GM23338 (cell line): Measurements from ENCODE around the gene TRPC4AP.

Experiments used
- EZH2 ChIP-seq: fragments of 200-600 bp; sonication (generic); IDR thresholded peaks from one replicate; pipeline ENCODE4 v1.8.0; 2017; ENCODE audit warnings: antibody characterized with exemption, mild to moderate bottlenecking, low read depth; ENCODE audit not compliant: unreplicated experiment
- ZNF331 ChIP-seq: fragments of 250-450 bp; sonication (Bioruptor Pico); IDR thresholded peaks from 2 replicates; pipeline ENCODE4 v1.5.0; 2020; ENCODE audit warnings: low read depth, mild to moderate bottlenecking, moderate library complexity
- TF ChIP-seq, protein P1 (sequence below), 2 experiments: fragments of 200-600 bp in 1 of 2; sonication (generic) in 1 of 2; conservative IDR thresholded peaks; 2 replicates each; pipeline versions ENCODE4 v1.5.1 to v1.6.1; 2016 to 2017; ENCODE audit warnings: antibody characterized with exemption in 2 of 2, low read depth in 2 of 2, mild to moderate bottlenecking in 2 of 2, moderate library complexity in 1 of 2

DNA sequence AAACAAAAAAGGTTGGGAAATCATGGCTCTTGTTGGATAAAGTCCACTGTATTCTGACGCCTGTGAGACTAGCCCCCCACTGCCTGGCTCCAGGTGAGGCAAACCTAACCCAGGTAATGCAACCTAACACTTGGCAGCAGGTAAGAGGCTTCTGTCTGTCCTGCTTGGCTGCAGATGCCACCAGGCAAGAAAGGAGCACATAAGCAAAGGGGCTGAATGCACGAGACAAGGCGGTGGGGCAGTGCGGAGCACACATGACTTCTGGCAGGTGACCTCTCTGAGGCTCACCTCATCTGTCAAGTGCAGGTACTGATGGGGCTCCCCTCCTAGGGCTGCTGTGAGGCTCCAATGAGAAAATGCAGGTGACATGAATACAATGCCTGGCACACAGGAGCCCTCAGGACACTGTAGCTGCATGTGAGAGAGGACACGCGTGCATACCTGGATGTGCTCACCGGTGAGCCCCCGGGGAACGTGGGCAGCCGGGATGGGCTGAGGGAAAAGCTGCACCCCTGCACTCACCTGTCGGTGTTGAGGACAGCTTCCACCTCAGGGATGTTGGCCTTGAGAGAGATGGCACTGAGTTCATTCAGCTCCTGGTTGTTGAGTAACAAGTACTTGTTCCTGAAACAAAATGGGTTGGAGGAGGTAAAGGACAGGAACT, 82.8 kb downstream of the TRPC4AP start:
- TF ChIP-seq ZNF331 (CRISPR knock-in tag) (no peak), EZH2 (no peak)
- TF ChIP-seq, protein P1, sequence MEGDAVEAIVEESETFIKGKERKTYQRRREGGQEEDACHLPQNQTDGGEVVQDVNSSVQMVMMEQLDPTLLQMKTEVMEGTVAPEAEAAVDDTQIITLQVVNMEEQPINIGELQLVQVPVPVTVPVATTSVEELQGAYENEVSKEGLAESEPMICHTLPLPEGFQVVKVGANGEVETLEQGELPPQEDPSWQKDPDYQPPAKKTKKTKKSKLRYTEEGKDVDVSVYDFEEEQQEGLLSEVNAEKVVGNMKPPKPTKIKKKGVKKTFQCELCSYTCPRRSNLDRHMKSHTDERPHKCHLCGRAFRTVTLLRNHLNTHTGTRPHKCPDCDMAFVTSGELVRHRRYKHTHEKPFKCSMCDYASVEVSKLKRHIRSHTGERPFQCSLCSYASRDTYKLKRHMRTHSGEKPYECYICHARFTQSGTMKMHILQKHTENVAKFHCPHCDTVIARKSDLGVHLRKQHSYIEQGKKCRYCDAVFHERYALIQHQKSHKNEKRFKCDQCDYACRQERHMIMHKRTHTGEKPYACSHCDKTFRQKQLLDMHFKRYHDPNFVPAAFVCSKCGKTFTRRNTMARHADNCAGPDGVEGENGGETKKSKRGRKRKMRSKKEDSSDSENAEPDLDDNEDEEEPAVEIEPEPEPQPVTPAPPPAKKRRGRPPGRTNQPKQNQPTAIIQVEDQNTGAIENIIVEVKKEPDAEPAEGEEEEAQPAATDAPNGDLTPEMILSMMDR (conservative IDR thresholded peaks at IDR 0.05; ENCODE audit: low read depth in 2 of 2), result no peak
